Activated CD4-positive, alpha-beta T cell treated with anti-CD3 and anti-CD28 coated beads, Interleukin-2, amount 50 U/mL, for 1 hour (primary cell): ENCODE results near the gene ZGLP1.
"Not testable (repeated sequence)": the region's sequence is repeated elsewhere in the genome, so short reads cannot be mapped to it uniquely, and the experiment has no call there.

Source experiments
- DNase-seq: peaks from one replicate; pipeline ENCODE4 v3.0.0-alpha.2; 2020

ZGLP1 gene

DNA sequence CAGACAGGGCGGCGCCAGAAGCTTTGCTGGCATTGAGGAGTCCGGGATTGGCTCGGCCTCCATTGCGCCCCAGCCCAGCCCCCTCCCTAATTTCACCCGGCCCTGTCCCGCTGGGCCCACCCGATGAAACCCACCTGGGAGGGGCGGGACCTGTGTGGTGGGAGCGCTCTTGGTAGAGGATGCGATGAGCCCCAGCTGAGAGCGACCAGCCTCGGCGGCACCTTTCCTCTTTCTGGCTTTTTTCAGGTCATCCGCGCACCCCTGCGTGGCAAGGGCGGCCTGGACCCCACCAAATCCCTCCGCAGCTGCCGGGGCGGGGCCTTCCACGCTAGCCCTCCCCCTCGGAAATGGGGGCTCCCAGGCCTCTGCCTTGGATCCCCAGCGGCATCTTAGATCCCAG is at the start of gene ZGLP1:
Gene ZGLP1, minus strand, starts transcription at position 393 of the 400 bp plus-strand sequence.
- no peak for DNase-seq

DNA sequence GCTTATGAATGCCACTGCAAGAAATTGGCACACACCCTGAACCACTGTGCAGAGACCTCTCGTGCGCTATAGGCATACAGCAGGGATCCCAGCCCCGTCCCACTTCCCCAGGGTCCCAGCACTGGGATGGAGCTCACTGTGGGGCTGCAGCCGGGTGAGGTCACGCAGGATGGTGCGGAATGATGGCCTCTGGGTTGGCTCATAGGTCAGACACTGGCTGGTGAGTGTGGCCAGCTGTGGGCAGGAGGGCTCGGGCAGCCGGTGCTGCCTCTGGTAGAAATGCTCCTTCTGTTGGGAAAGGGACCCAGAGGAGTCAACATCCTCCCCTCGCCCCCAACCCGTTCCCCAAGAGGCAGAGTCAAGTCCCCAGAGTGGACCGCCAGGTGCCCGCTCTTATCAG is 46.8 kb upstream of the ZGLP1 start:
- DNase-seq, result no peak

DNA sequence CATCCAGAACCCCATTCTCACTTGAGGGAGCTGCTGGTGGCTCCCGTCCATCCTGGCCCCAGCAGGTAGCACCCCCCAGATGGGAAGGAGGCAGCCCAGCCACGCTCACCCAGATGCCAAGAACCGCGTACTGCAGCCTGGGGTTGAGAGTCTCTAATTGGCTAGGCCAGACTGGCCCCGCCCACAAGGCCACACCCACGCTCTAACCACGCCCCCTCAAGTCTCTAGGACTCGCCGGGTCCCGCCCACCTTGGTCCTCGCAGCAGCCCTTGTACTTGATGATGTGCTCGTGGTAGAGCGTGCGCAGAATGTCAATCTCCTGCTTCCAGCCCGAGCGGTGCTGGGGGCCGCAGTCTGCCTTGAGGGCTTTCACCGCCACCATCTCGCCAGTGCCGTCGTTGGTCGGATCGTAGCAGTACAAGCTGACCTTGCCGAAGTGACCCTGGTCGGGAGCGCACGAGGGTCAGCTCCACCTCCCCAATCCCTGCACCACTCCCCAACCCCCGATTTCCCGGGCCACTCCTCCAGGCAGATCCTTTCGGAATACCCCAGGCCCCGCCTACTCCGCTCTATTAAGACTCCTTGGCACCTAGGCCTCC is 44.3 kb upstream of the ZGLP1 start:
- peak; percentile 38 for DNase-seq

DNA sequence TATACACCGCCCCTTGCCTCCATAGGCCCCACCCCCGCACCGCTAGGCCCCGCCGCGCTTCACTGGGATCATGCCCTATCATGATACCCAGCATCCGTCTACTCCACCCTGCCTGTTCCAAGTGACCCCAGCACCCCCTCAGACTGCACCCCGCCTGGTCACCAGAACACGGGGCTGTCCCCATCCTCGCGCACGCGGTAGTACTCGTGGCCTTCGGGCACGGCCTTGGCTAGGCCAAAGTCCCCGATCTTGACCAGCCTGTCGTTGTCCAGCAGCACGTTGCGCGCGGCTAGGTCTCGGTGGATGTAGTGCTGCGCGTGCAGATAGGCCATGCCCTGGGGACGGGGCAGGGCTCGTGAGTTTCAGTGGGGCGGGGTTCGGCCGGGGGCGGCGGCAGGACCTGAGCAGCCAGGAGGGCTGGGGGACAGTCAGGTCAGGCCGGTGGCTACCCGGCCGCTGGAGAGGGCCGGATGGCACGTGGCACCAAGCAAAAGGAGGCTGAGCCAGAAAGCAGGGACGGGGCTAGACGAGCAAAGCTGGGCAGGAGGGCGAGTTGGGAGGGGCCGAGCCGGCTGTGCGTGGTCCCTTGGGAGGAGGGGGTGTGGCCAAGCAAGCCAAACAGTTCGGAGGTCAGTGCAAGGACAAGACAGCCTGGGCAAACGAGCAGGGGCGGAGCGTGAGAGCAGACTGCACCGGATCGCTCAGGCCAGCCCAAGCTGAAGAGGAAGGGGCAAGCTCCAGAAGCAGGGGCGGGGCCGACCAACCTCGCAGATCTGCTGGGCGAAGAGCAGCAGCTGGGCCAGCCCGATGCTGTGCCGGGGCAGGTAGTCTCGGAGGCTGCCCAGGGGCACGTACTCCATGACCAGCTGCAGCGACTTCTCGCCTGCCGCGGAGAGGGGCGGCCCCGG is 43.4 kb upstream of the ZGLP1 start:
- DNase-seq, result no peak

DNA sequence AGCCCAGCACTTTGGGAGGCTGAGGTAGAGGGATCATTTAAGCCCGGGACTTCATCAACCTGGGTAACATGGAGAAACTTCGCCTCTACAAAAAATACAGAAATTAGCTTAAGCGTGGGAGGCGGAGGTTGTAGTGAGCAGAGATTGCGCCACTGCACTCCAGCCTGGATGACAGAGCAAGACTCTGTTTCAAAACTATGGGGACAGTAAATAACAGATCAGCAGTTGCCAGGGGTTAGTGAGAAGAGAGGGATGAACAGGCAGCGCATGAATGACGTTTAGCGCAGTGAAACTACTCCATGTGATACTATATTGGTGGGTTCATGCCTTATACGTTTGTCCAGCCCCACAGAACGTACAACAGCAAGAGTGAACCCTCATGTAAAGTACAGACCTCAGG is 36.9 kb upstream of the ZGLP1 start:
- no peak for DNase-seq

DNA sequence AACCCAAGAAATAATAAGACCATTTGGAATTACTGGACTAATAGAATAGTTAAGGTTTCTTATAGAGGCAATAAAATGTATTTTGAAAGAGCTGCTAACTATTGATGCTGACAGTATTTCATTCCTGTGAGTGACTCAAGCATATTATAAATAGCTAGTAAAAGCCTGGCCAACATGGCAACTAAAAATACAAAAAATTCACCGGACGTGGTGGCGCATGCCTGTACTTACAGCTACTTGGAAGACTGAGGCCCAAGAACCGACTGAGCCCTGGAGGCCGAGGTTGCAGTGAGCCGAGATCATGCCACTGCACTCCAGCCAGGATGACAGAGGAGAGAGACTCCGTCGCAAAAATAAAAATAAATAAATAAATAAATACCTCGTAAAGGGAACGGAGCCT is 35.2 kb upstream of the ZGLP1 start:
- no peak for DNase-seq

DNA sequence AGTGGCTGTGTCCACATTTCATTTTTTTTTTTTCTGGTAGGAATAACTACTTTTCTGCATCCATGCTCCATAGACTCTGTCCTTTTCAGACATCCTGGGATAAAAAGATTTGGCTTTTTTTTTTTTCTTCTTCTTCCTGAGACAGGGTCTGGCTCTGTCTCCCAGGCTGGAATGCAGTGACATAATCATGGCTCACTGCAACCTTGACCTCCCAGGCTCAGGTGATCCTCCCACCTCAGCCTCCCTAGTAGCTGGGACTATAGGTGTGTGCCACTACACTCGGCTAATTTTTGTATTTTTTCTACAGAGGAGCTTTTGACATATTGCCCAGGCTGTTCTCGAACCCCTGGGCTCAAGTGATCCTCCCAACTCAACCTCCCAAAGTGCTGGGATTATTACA is 33.9 kb upstream of the ZGLP1 start:
- DNase-seq, result no peak

DNA sequence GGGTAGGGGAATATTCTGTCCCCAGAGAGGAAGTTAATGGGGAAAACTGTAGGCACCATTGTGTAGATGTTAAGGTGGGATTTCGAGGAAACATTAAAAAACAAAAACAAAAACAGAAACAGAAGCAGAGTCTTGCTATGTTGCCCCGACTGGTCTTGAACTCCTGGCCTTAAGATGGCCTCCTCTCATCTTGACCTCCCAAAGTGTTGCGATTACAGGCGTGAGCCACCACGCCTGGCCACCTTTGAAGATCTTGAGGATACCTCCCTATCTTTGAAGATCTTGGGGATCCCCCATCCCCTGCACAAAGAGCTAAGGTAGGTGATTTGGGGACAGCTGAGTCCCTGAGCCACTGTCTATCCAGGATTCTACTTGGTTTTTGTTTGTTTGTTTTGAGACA is 30.4 kb upstream of the ZGLP1 start:
- DNase-seq, result no peak

DNA sequence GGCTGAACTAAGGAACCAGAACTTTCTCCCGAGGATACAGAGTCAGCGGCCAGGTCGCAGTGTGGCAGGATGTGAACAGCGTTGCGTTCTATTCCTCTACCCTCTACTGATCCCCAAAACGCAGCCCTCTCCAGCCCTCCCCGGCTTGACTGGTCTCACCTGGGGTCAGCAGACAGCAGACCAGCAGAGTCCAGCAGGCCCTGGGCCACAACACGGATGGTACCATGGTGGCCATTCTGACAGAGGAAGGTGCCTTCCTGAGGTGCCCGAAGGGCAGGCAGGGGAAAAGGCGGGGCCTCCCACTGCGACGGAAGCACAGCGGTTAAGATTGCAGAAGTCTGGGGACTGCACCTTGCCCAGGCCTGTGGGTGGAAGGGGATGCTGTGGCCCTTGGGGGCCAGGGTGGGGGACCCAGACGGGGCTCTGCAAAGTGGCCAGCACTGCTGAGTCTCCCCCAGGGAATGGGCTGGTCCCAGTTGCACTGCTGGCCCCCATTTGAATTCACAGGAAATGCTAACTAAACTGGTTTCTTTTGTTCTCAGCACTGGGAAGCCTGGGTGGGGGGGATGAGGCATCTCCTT is 29.9 kb upstream of the ZGLP1 start, which contains the start of gene ICAM3:
Gene ICAM3, minus strand, starts transcription at position 245 of the 581 bp plus-strand sequence. Its CDS starts 10 bp downstream, at position 235.
- DNase-seq, result peak; percentile 45

DNA sequence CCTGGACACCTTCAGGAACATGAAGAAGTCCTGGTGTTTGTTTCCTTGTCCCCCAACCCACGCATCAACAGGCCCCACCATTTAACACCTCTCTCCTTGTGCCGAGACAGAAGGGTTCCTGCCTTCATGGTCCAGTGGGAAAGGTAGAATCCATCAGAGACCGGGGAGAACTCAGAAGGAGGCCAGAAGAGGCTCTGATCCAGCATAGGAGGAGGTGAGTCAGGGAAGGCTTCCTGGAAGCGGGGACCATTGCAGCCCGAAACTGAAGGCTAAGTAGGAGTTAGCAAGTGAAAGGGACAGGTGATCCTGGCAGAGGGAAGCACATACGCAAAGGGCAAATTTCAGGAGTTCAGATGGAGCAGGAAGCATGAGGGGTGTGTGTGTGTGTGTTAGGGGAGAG is 29.3 kb upstream of the ZGLP1 start:
- DNase-seq, result no peak

DNA sequence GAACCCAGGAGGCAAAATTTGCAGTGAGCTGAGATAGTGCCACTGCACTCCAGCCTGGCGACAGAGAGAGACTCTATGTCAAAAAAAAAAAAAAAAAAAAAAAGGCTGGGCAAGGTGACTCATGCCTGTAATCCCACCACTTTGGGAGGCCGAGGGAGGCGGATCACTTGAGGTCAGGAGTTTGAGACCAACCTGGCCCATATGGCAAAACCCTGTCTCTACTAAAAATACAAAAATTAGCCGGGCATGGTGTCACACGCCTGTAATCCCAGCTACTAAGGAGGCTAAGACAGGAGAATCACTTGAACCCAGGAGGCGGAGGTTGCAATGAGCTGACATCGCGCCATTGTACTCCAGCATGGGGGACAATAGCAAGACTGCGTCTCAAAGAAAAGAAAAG is 27.1 kb upstream of the ZGLP1 start:
- DNase-seq, result not testable (repeated sequence)

DNA sequence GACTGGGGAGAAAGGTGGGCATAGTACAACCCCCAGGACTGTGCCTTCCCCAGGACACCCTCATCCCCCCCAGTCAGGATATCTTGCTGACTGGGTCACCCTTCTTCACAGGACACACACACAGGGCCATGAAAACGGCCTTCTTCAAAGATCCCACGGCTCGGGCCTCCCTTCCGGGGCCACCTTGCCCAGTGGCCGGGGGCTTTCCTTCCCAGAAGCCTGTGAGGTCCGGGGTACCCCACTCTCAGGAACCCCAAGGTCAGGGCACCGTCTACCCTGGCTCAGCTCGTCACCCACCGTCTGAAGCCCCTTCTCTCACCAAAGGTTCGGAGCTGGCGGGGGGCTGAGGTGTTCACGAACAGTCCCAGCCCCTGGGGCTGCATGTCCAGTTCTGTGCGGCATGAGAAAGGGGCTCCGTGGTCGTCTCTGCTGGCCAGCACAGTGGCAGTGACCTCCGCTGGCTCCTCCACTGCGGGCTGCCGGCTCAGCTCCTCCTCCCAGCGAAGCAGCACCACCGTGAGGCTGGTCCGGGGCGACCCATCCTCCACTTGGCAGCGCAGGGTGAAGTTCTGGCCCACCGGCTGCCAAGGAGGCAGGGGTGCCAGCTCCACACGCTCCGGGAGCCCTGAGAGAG is 25.9 kb upstream of the ZGLP1 start:
- no peak for DNase-seq

DNA sequence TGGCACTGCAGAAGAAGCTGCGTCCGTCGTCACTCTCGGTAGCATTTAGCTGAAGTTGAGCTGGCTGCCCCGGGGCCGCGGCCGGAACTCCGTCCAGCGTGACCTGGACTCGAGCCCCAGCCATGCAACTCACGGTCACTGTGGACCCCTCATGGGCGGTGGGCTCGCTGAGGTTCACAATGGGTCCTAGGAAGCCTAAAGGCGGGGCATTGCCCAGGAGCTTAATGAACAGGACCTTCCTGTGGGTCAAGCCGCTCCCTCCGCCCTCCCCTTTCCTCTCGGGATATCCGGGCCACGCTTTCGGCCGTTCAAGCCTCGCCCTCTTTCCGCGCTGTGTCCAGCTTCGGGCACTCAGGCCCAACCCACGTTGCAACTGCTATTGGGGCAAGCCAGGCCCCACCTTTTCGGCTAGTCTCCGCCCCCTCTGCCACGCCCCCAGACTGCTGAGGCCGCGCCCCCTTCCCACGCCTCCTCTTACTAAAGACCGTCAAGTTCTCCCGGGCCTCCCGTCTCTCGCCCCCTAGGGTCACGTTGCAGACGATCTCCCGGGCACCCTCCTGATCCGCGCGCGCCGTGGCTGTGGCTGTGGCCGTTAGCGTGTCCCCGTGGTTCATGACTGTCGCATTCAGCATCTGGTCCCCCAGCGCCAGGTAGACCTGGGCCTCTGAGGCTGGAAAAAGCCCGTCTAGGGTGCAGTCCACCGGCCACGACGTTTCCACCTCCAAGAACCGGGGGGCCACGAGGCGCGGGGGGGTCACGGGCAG is 25.2 kb upstream of the ZGLP1 start:
- peak; percentile 42 for DNase-seq

DNA sequence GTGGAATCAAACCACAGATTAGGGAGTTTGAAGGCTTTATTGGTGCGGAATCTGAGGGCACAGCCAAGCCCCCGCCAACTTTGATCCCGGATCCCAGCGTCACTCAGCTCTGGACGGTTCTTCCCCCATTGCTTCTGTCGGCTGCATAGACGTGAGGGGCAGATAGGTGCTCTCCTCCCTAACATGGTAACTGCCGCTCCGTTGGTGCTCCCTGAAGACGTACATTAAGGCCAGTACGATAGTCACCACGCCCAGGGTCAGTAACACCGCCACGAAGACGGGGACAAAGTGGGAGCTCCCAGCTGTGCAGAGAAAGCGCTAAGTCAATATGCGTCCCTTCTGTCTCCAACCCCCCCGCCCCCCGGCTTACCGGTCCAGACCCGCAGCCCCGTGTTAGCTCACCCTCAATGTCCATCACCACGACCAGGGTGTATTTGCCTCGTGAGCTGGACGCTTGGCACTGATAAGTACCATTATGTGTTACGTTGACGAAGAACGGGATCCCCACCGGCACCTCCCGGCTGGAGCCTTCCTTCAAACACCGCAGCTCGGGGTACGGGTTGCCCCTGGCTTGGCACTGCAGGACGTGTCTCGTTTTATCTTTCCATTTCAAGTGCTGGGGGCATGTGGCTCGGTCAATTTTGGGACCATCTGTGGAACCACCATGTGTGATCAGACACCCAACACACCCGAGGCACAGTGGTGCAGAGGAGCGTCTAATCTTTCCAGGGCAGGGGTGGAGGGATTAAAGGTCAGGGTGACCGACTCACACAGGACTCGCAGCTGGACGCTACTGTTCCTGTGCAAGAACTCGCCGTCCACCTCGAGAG is 24.4 kb upstream of the ZGLP1 start:
- DNase-seq, result no peak

DNA sequence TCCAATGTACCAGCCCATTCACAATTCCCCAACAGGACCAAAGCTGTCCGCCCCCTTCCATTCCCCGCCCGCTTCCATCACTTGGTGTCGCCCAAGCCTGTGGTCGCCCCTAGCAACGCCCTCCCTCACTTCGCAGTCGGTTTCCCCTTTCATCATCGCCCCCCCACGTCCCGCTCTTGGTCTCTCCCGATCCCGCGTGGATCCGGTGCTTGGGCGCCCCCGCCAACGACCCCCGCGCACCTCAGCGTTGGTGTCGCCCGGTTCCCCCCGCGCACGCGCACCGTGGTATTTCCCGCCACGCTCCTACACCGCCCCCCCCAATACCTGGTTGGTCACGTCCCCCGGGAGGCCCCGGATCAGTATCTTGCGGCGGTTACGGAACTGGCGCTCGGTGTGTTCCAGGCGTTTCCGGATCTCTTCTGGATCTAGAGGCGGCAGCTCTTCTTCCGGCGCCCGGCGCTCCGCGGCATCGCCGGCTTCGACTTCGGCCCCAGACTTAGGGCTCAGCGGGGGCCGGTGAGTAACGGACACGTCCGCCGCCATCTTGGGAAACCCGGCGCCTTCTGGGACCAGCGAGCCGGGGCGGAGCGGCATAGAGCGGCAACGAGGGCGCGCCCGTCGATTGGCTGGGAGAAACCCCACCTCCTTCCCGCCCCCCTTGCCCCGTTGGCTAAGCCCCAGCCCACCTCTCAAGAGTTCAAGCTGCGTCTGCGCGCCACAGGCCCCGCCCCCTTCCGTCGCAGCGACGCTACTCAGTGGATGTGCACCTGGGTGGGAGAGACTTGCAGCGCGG is 23.5 kb upstream of the ZGLP1 start, which contains the start of gene RAVER1:
Gene RAVER1, minus strand, starts transcription at position 565 of the 793 bp plus-strand sequence. Its CDS starts 22 bp downstream, at position 543.
- DNase-seq, result peak; percentile 97

DNA sequence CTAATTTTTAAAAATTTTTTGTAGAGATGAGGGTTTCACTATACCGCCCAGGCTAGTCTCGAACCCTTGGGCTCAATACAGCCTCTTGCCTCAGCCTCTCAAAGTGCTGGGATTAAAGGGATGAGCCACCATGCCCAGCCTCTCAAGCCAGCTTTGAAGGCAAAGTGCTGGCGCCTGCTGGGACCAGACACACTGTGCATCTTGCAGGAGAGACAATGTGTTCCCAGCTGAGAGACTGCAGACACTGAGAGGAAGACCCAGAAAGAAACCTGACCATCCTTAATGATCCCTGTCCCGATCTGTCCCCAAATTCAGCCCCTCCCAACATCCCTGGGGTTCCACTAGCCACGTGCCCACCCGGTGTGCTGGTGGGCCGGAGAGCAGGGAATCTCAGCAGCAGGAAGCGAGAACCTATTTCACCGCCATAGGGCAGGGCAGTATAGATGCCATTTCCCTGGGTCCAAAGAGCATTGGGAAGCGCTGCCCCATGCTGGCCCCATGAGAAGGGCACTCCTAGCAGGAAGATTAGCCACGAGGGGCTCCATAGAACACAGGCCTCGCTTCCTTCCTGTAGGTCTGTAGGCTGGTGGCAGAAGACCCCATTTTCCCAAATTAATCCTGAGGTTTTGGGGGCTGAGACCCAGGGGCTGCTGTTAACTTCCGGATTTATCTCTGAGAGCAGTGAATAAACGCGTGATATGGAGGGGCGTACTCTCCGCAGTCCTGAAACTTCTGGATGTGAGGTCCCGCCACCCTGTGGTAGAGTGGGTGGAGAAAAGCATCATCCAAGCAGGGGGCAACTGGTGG is 22.7 kb upstream of the ZGLP1 start:
- no peak for DNase-seq

DNA sequence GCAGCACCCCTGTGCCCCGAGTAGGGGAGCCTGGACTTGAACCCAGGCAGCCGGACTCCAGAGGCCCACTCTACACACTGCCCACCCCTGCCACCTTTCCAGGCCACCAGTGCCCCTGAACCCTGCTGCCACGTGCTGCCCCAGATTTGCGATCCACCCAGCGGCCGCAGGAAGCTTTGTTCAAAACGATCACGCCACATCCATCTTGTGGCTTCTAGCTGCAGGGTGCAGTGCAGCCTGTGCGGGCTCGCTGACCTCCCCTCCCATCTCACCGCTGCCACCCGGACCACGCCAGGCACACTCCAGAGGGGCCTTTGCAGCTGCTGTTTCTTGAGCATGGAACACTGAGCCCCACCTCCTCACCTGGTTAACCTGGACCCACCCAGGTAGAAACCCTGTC is 19.9 kb upstream of the ZGLP1 start:
- no peak for DNase-seq

DNA sequence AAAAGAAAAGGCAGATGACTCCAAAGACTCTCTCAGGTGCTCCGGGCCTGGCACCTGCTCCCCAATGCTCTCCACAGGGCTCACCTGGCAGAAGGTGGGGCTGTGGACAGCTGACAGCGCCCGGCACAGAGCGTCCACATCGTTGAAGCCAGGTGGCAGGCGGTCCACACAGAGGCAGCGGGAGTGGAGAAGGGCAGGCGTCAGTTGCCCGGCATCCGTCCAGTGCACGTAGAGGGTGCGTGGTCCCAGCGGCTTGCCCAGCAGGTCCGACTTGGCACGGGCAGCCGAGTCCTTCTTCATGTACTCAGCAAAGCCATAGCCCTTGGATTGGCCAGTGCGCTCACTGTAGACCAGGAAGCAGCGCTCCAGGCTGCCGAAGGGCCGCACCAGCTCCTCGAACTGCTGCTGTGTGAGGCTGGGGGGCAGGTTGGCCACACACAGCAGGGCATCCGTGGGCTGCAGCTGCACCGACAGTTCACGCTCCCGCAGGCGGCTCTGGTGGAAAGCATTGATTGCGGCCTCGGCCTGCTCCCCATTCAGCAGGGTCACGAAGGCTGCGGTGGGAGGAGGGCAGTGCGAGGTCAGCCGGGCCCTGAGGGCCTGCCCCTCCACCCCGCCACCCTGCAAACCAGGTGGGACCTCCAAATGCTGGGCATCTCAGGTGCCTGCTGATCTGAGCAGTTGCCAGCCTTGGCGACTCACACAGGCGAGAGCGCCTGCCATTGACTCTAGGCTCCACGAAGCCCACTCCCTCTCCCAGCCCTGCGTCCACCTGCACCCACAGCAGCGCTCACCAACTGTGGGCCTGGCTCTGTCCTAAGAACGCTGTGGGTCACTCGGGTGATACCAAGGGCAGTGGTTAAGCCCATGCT is 19.2 kb upstream of the ZGLP1 start:
- DNase-seq, result no peak

DNA sequence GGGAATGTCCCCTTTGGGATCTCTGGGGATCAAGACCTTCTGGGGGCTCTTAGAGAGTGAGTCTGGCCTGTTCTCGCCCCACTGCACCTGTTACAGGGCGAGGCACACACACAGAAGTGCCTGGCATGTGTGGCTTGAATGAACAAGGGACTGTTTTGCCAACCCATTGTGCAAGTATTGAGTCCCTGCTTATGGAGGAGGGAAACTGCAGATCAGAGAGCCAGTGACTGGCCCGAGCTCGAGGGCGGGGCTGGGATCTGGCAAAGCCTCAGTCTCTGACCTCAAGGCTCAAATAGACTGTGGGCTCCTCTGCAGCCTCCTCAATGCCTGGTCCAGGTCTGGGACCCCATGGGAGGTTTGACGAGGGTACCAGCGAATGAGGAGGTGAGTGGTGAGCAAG is 18.2 kb upstream of the ZGLP1 start:
- DNase-seq, result no peak
